Measurements from ENCODE around the gene OR4C46.

DNA sequence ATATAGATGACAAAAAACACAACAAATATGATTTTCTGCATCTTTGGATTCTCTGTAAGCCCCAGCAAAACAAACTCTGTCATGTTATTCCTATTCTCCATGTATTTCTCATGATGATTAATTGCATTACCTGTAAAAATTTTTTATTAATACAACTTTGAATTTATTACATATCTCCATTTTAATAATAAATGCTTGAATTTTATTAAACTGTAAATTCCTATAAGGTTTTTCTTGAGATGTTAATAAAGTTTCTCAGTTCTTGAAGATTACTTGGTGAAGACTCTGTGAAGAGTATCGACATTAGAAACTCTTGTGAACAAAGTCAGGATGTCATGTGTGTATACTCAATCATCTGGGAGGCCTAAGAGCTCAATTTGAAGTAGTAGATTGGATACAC is at the start of gene OR4C46:
- no peak for TF ChIP-seq EZH2 (IDR thresholded peaks at IDR 0.05)
- TF ChIP-seq FOXP2 (optimal IDR thresholded peaks at IDR 0.05; ENCODE audit: control extremely low read depth, extremely low read length, insufficient read depth) = no peak

Data from SK-N-MC (cell line).